Thyroid gland (tissue), 4 donors: ENCODE results near the gene CHAD.

Experiments
- CTCF ChIP-seq, 6 experiments: fragments of 200-600 bp in 3 of 6; fragments of 450-650 bp in 3 of 6; sonication (generic) in 3 of 6; IDR thresholded peaks; one replicate each; pipeline ENCODE4 v1.5.1; 2016 to 2019; ENCODE audit warnings: antibody characterized with exemption in 6 of 6, mild to moderate bottlenecking in 2 of 6, inconsistent platforms in 1 of 6, moderate library complexity in 1 of 6
- POLR2A ChIP-seq, 2 donors: fragments of 450-650 bp; IDR thresholded peaks; one replicate each; pipeline ENCODE4 v1.6.1; 2017; ENCODE audit warnings: antibody characterized with exemption in 2 of 2, mild to moderate bottlenecking in 2 of 2, moderate library complexity in 1 of 2

- TF ChIP-seq POLR2A (IDR thresholded peaks at IDR 0.05) (no peak), CTCF (IDR thresholded peaks at IDR 0.05) (peak; percentile 53 to 99 (median 90))
Observed at GRCh38 chr17:50482516-50482915, 13.8 kb upstream of the CHAD start.
